ENCODE data around the gene KHSRP.

KHSRP gene

GRCh38 chr19:6392221-6393073 lies 32.2 kb downstream of the KHSRP start:
- DNase-seq = no peak

- DNase-seq = no peak
These were observed 37.2 kb downstream of the KHSRP start for GRCh38 chr19:6387372-6387771.

GRCh38 chr19:6384381-6384780 lies 40.2 kb downstream of the KHSRP start:
- no peak for DNase-seq

- no peak for DNase-seq
These were observed 41.4 kb downstream of the KHSRP start for GRCh38 chr19:6383188-6383587.

GRCh38 chr19:6381030-6381750 lies 43.4 kb downstream of the KHSRP start:
- no peak for DNase-seq

GRCh38 chr19:6379744-6380143 lies 44.9 kb downstream of the KHSRP start:
- no peak for DNase-seq

GRCh38 chr19:6378486-6378885 lies 46.1 kb downstream of the KHSRP start:
- DNase-seq = no peak

GRCh38 chr19:6378041-6378440 lies 46.6 kb downstream of the KHSRP start:
- DNase-seq = no peak

GRCh38 chr19:6376512-6377190 lies 48.0 kb downstream of the KHSRP start:
- DNase-seq = no peak

- DNase-seq = no peak
These were observed 49.1 kb downstream of the KHSRP start, which contains the start of gene PSPN for GRCh38 chr19:6375411-6376010. Gene PSPN (minus strand): TSS chr19:6375933. CDS start chr19:6375849, 84 bp downstream.

GRCh38 chr19:6374711-6375410 lies 49.8 kb downstream of the KHSRP start:
- DNase-seq = no peak

GRCh38 chr19:6374161-6374709 lies 50.4 kb downstream of the KHSRP start:
- no peak for DNase-seq

- DNase-seq = no peak
These were observed 50.9 kb downstream of the KHSRP start for GRCh38 chr19:6373813-6374108.

- peak; percentile 95 for DNase-seq
These were observed 51.4 kb downstream of the KHSRP start for GRCh38 chr19:6373096-6373812.

- peak; percentile 94 for DNase-seq
These were observed 52.0 kb downstream of the KHSRP start, which contains the start of gene ALKBH7 for GRCh38 chr19:6372594-6373095. Gene ALKBH7 (plus strand): TSS chr19:6372794. CDS start chr19:6372821, 27 bp downstream.

GRCh38 chr19:6364353-6364752 lies 60.3 kb downstream of the KHSRP start:
- no peak for DNase-seq

All from activated effector memory CD4-positive, alpha-beta T cell treated with Interleukin-2 at 50 U/mL for 16 hours (primary cell).